Kidney (tissue), 14 donors: ENCODE data around the gene NCS1. TPM values are rescaled to one million over a fixed set of nuclear protein-coding genes. Genes with fewer than 3 reads are reported as not detected.

Source experiments
- DNase-seq, 5 donors: peaks; one replicate each; pipeline ENCODE4 v3.0.0-alpha.2; 2013 to 2020
- FAIRE-seq: peaks from 2 replicates; lab custom pipeline; 2012; peaks lifted over from hg19 to GRCh38; lab: Jason Lieb, UNC
- H3K27ac ChIP-seq, 2 donors: one replicate each; pipeline ENCODE4 v1.7.0; 2013; ENCODE audit warnings: low read depth in 2 of 2, low read length in 2 of 2, inconsistent platforms in 1 of 2
- H3K27me3 ChIP-seq: one replicate; pipeline ENCODE4 v1.7.1; 2013; ENCODE audit warnings: low read length, inconsistent platforms; ENCODE audit not compliant: control insufficient read depth, insufficient read depth
- H3K36me3 ChIP-seq, 3 donors: one replicate each; pipeline versions ENCODE4 v1.7.0 to v1.7.1; 2013; ENCODE audit warnings: low read length in 3 of 3, control low read depth in 1 of 3, inconsistent platforms in 1 of 3; ENCODE audit not compliant: insufficient read depth in 3 of 3, control insufficient read depth in 2 of 3
- H3K4me1 ChIP-seq, 3 donors: one replicate each; pipeline versions ENCODE4 v1.7.0 to v1.7.1; 2013; ENCODE audit warnings: low read length in 3 of 3, inconsistent platforms in 1 of 3, low read depth in 1 of 3; ENCODE audit not compliant: control insufficient read depth in 2 of 3, insufficient read depth in 2 of 3
- H3K4me3 ChIP-seq, 3 donors: one replicate each; pipeline versions ENCODE4 v1.7.0 to v1.8.1; 2013; ENCODE audit warnings: low read length in 3 of 3, control low read depth in 1 of 3, inconsistent platforms in 1 of 3
- H3K9ac ChIP-seq, 3 donors: one replicate each; pipeline versions ENCODE4 v1.7.0 to v1.7.1; 2013; ENCODE audit warnings: low read length in 3 of 3, control low read depth in 1 of 3, inconsistent platforms in 1 of 3
- H3K9me3 ChIP-seq, 3 donors: one replicate each; pipeline versions ENCODE4 v1.7.0 to v1.7.1; 2013; ENCODE audit warnings: low read length in 3 of 3, control low read depth in 1 of 3, inconsistent platforms in 1 of 3; ENCODE audit not compliant: control insufficient read depth in 2 of 3, insufficient read depth in 1 of 3
- CTCF ChIP-seq: IDR thresholded peaks from 3 replicates; pipeline ENCODE4 v1.5.1; 2012; ENCODE audit warnings: mild to moderate bottlenecking, moderate library complexity, borderline replicate concordance; ENCODE audit not compliant: insufficient read depth; ENCODE audit errors: extremely low read depth
- intact Hi-C: fragments of 100-400 bp; cut with DNase I; formaldehyde crosslinking; loops from one replicate; pipeline ENCODE4 v1.11.1; 2022
- polyA plus RNA-seq: library from polyadenylated mRNA; stranded (reverse); fragments of 350-450 nt; fragmentation: Illumina TruSeq; extraction: RNeasy Lipid Tissue Mini Kit (QIAGEN cat#74804); gene quantifications from one replicate; pipeline ENCODE4 v1.2.3, GENCODE V29; 2014; ENCODE audit warnings: low read depth, low replicate concordance; ENCODE audit not compliant: insufficient read depth
- total RNA-seq: library from RNA; stranded (reverse); fragmentation: NEBNext Ultra II Directional; extraction: Animal tissue kit (Norgen Biotek cat#: 25700); gene quantifications from one replicate; pipeline ENCODE4 v1.2.1, GENCODE V29; 2021
- donor health status: control.
- donor health status: control.
- donor health status: control.
- donor health status: control.
- donor health status: control.
- donor health status: DM: yes; HTN: yes; CAD: no.
- donor health status: Normal renal cell carcinoma (clear cell type).

The NCS1 gene
- total and polyA plus RNA-seq, 2 donors from 2014 or later = 27.7 to 37.4 TPM

- H3K27me3 ChIP-seq = no peaks in the 10 kb centered on the region
- H3K4me3 ChIP-seq = no peak overlapping the region
- H3K27ac ChIP-seq = peak overlapping the region; percentile 79 to 83
- no peaks in the 10 kb centered on the region for H3K36me3 ChIP-seq
- no peak for FAIRE-seq
- H3K9ac ChIP-seq = peak overlapping the region in 2 of 3 donors; percentile 37 to 43
- DNase-seq = peak in 1 of 5 donors; percentile 65
- peaks cover 0 to 55% (median 41%) of the 10 kb centered on the region in 3 donors for H3K4me1 ChIP-seq
- H3K9me3 ChIP-seq = no peaks in the 10 kb centered on the region
- TF ChIP-seq CTCF = no peak
- intact Hi-C loops = no loop called here
Observed at GRCh38 chr9:130192382-130192999, 20.3 kb downstream of the NCS1 start.

- Histone ChIP-seq H3K4me1 (peaks cover 0 to 57% (median 40%) of the 10 kb centered on the region in 3 donors), H3K27me3 (no peaks in the 10 kb centered on the region), H3K36me3 (no peaks in the 10 kb centered on the region), H3K9ac (peak overlapping the region in 1 of 3 donors; percentile 37), H3K9me3 (no peaks in the 10 kb centered on the region), H3K4me3 (no peak overlapping the region), H3K27ac (peak overlapping the region in 1 of 2 donors; percentile 83)
- TF ChIP-seq CTCF = no peak
- FAIRE-seq (no peak), DNase-seq (peak in 3 of 5 donors; percentile 56 to 67 (median 60))
- intact Hi-C loops = no loop called here
Observed at GRCh38 chr9:130193103-130193502, 20.9 kb downstream of the NCS1 start.

- H3K36me3 ChIP-seq = no peaks in the 10 kb centered on the region
- peak overlapping the region in 1 of 2 donors; percentile 32 for H3K27ac ChIP-seq
- FAIRE-seq (no peak), DNase-seq (peak; percentile 65 to 92 (median 86))
- intact Hi-C loops = no loop called here
- H3K27me3 ChIP-seq = no peaks in the 10 kb centered on the region
- no peak overlapping the region for H3K4me3 ChIP-seq
- H3K9me3 ChIP-seq = no peaks in the 10 kb centered on the region
- H3K9ac ChIP-seq = no peak overlapping the region
- TF ChIP-seq CTCF = no peak
- peaks cover 0 to 64% (median 44%) of the 10 kb centered on the region in 3 donors for H3K4me1 ChIP-seq
Observed at GRCh38 chr9:130193531-130194377, 21.6 kb downstream of the NCS1 start.
